ENCODE measurements around the gene SPIRE2.

DNA sequence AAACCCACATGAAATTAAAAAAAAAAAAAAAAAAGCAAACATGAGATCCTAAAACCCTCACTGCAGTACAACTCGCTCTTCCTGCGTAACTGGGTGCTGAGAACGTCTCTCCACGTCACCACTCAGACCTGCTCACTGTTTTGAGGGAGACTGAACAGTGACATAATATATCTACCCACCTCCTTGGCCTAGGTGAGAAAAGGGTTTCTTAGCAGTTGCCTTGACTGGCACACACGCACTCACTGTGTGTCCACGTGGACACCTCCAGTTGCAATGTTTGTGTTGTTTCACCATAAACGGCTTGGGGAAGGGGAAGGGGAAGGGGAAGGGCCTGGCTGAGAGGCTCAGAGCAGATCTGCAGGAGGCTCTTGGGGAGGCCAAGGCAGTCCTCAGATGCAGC is 43.9 kb upstream of the SPIRE2 start:
- TF ChIP-seq, protein P1, sequence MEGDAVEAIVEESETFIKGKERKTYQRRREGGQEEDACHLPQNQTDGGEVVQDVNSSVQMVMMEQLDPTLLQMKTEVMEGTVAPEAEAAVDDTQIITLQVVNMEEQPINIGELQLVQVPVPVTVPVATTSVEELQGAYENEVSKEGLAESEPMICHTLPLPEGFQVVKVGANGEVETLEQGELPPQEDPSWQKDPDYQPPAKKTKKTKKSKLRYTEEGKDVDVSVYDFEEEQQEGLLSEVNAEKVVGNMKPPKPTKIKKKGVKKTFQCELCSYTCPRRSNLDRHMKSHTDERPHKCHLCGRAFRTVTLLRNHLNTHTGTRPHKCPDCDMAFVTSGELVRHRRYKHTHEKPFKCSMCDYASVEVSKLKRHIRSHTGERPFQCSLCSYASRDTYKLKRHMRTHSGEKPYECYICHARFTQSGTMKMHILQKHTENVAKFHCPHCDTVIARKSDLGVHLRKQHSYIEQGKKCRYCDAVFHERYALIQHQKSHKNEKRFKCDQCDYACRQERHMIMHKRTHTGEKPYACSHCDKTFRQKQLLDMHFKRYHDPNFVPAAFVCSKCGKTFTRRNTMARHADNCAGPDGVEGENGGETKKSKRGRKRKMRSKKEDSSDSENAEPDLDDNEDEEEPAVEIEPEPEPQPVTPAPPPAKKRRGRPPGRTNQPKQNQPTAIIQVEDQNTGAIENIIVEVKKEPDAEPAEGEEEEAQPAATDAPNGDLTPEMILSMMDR (IDR thresholded peaks at IDR 0.05), result no peak
- TF ChIP-seq EZH2 (IDR thresholded peaks at IDR 0.05; ENCODE audit: borderline replicate concordance, insufficient read depth, low read depth, low read length, poor library complexity, severe bottlenecking), result no peak
